Measurements from ENCODE around the gene TMEM128. TPM values are rescaled to one million over a fixed set of nuclear protein-coding genes. Genes with fewer than 3 reads are reported as not detected.
"Not testable (repeated sequence)": the region's sequence is repeated elsewhere in the genome, so short reads cannot be mapped to it uniquely, and the experiment has no call there.

Gene TMEM128
- total RNA-seq, 1 experiment from 2014 or later, result 19.0 TPM

GRCh38 chr4:4202510-4202909 lies 45.5 kb downstream of the TMEM128 start:
- no peaks in the 10 kb centered on the region for H3K27me3 ChIP-seq (replicated peaks; ENCODE audit: control insufficient read depth, insufficient read depth, low read length)
- no peak overlapping the region for H3K4me3 Mint-ChIP-seq (ENCODE audit: unreplicated experiment)

GRCh38 chr4:4200624-4201023 lies 47.4 kb downstream of the TMEM128 start:
- no peaks in the 10 kb centered on the region for H3K9me3 ChIP-seq
- Mint-ChIP-seq H3K27me3 (ENCODE audit: insufficient read depth, unreplicated experiment) (peaks cover 11% of the 10 kb centered on the region), H3K9me3 (ENCODE audit: unreplicated experiment) (no peaks in the 10 kb centered on the region), H3K4me3 (ENCODE audit: unreplicated experiment) (no peak overlapping the region), H3K4me1 (ENCODE audit: low read depth, unreplicated experiment) (no peaks in the 10 kb centered on the region), H3K27ac (ENCODE audit: unreplicated experiment) (no peak overlapping the region), H3K36me3 (ENCODE audit: insufficient read depth, unreplicated experiment) (no peaks in the 10 kb centered on the region)
- H3K27me3 ChIP-seq (replicated peaks; ENCODE audit: control insufficient read depth, insufficient read depth, low read length), result no peaks in the 10 kb centered on the region; the same call in 1 of the 2 replicates
- no peak for DNase-seq
- no peaks in the 10 kb centered on the region for H3K36me3 ChIP-seq (ENCODE audit: control insufficient read depth, insufficient read depth, low read length)
- CTCF ChIA-PET, result no interaction called here
- no peak overlapping the region for H3K4me3 ChIP-seq (ENCODE audit: low read depth, low read length)
- POLR2A ChIA-PET, result no interaction called here
- intact Hi-C loops (cut with micrococcal nuclease; ENCODE audit: unreplicated experiment), result no loop called here
- no peaks in the 10 kb centered on the region for H3K4me1 ChIP-seq
- no TSS peak for BruUV-seq (replicated peaks)
- no peak for TF ChIP-seq CTCF (IDR thresholded peaks at IDR 0.05; ENCODE audit: insufficient read depth in 1 of 2, low read depth in 1 of 2, low read length in 1 of 2, severe bottlenecking in 1 of 2, unreplicated experiment in 1 of 2)

More at GRCh38 chr4:4202510-4202909, 45.5 kb downstream of the TMEM128 start:
- Mint-ChIP-seq H3K4me1 (ENCODE audit: low read depth, unreplicated experiment) (no peaks in the 10 kb centered on the region), H3K27ac (ENCODE audit: unreplicated experiment) (no peak overlapping the region), H3K9me3 (ENCODE audit: unreplicated experiment) (no peaks in the 10 kb centered on the region), H3K36me3 (ENCODE audit: insufficient read depth, unreplicated experiment) (no peaks in the 10 kb centered on the region), H3K27me3 (ENCODE audit: insufficient read depth, unreplicated experiment) (peaks cover 11% of the 10 kb centered on the region)
- no peaks in the 10 kb centered on the region for H3K9me3 ChIP-seq
- ChIA-PET CTCF (no interaction called here), POLR2A (no interaction called here)
- no TSS peak for BruUV-seq (replicated peaks)
- no peaks in the 10 kb centered on the region for H3K4me1 ChIP-seq
- no peaks in the 10 kb centered on the region for H3K36me3 ChIP-seq (ENCODE audit: control insufficient read depth, insufficient read depth, low read length)
- intact Hi-C loops (cut with micrococcal nuclease; ENCODE audit: unreplicated experiment), result no loop called here
- DNase-seq, result no peak
- no peak for TF ChIP-seq CTCF (IDR thresholded peaks at IDR 0.05; ENCODE audit: insufficient read depth in 1 of 2, low read depth in 1 of 2, low read length in 1 of 2, severe bottlenecking in 1 of 2, unreplicated experiment in 1 of 2)
- no peak overlapping the region for H3K4me3 ChIP-seq (ENCODE audit: low read depth, low read length)

- no peaks in the 10 kb centered on the region for H3K9me3 Mint-ChIP-seq (ENCODE audit: unreplicated experiment)
- Histone ChIP-seq H3K27me3 (replicated peaks; ENCODE audit: control insufficient read depth, insufficient read depth, low read length) (no peaks in the 10 kb centered on the region; the same call in 1 of the 2 replicates), H3K9me3 (no peaks in the 10 kb centered on the region), H3K36me3 (ENCODE audit: control insufficient read depth, insufficient read depth, low read length) (no peaks in the 10 kb centered on the region), H3K4me1 (no peaks in the 10 kb centered on the region), H3K4me3 (ENCODE audit: low read depth, low read length) (no peak overlapping the region)
- peaks cover 17% of the 10 kb centered on the region for H3K27me3 Mint-ChIP-seq (ENCODE audit: insufficient read depth, unreplicated experiment)
- CTCF ChIA-PET, result no interaction called here
- H3K36me3 Mint-ChIP-seq (ENCODE audit: insufficient read depth, unreplicated experiment), result no peaks in the 10 kb centered on the region
- intact Hi-C loops (cut with micrococcal nuclease; ENCODE audit: unreplicated experiment), result no loop called here
- BruUV-seq (replicated peaks), result no TSS peak
- no peak for TF ChIP-seq CTCF (IDR thresholded peaks at IDR 0.05; ENCODE audit: insufficient read depth in 1 of 2, low read depth in 1 of 2, low read length in 1 of 2, severe bottlenecking in 1 of 2, unreplicated experiment in 1 of 2)
- H3K4me3 Mint-ChIP-seq (ENCODE audit: unreplicated experiment), result no peak overlapping the region
- POLR2A ChIA-PET, result no interaction called here
- no peaks in the 10 kb centered on the region for H3K4me1 Mint-ChIP-seq (ENCODE audit: low read depth, unreplicated experiment)
- no peak for DNase-seq
- H3K27ac Mint-ChIP-seq (ENCODE audit: unreplicated experiment), result no peak overlapping the region
These were observed 52.7 kb downstream of the TMEM128 start for GRCh38 chr4:4195354-4195753.

GRCh38 chr4:4188557-4188956 lies 59.5 kb downstream of the TMEM128 start:
- POLR2A ChIA-PET; H3K4me1 ChIP-seq; H3K36me3 Mint-ChIP-seq (ENCODE audit: insufficient read depth, unreplicated experiment); H3K4me3 ChIP-seq (ENCODE audit: low read depth, low read length); H3K9me3 ChIP-seq; H3K27me3 ChIP-seq (replicated peaks; ENCODE audit: control insufficient read depth, insufficient read depth, low read length); CTCF ChIA-PET; H3K36me3 ChIP-seq (ENCODE audit: control insufficient read depth, insufficient read depth, low read length); H3K27me3 Mint-ChIP-seq (ENCODE audit: insufficient read depth, unreplicated experiment); H3K9me3 Mint-ChIP-seq (ENCODE audit: unreplicated experiment); intact Hi-C loops (cut with micrococcal nuclease; ENCODE audit: unreplicated experiment); H3K4me1 Mint-ChIP-seq (ENCODE audit: low read depth, unreplicated experiment); BruUV-seq (replicated peaks); H3K4me3 Mint-ChIP-seq (ENCODE audit: unreplicated experiment); H3K27ac Mint-ChIP-seq (ENCODE audit: unreplicated experiment); DNase-seq: not testable (repeated sequence)
